H1 (cell line): ENCODE data around the gene ERAS. TPM values are rescaled to one million over a fixed set of nuclear protein-coding genes. Genes with fewer than 3 reads are reported as not detected.

ENCODE experiments used
- CTCF ChIA-PET: fragments of 300-600 bp; sonication (Branson Sonifier 250); formaldehyde crosslinking; loops from one replicate; lab custom pipeline; 2021; ENCODE audit not compliant: partially characterized antibody; lab: Charles Lee
- POLR2A ChIA-PET: fragments of 300-600 bp; sonication (Branson Sonifier 250); formaldehyde crosslinking; loops from one replicate; lab custom pipeline; 2021; ENCODE audit warnings: inconsistent platforms; ENCODE audit not compliant: partially characterized antibody; lab: Charles Lee
- DNase-seq, 2 experiments: peaks; one replicate each; pipeline versions ENCODE4 v3.0.0 to v3.0.0-alpha.2; 2010 to 2022; ENCODE audit warnings: low spot score in 2 of 2, low read depth in 1 of 2, mixed read lengths in 1 of 2
- FAIRE-seq: peaks from 2 replicates; lab custom pipeline; 2011; peaks lifted over from hg19 to GRCh38; lab: Jason Lieb, UNC
- H2AFZ ChIP-seq: 2 replicates; pipeline ENCODE4 v1.8.1; 2012; ENCODE audit warnings: low read length, inconsistent platforms
- H2AK5ac ChIP-seq: 2 replicates; pipeline ENCODE4 v1.6.1; 2013; ENCODE audit warnings: low read depth, low read length
- H2BK120ac ChIP-seq: replicated peaks from 2 replicates; pipeline ENCODE3; 2013; ENCODE audit warnings: low read depth, low read length, inconsistent platforms
- H2BK12ac ChIP-seq: 2 replicates; pipeline ENCODE4 v1.6.1; 2013; ENCODE audit warnings: low read depth, low read length
- H2BK15ac ChIP-seq: 2 replicates; pipeline ENCODE4 v1.6.1; 2013; ENCODE audit warnings: low read length
- H2BK20ac ChIP-seq: 2 replicates; pipeline ENCODE4 v1.6.1; 2013; ENCODE audit warnings: low read length
- H2BK5ac ChIP-seq: 2 replicates; pipeline ENCODE4 v1.6.1; 2013; ENCODE audit warnings: low read depth, low read length
- H3K14ac ChIP-seq: 2 replicates; pipeline ENCODE4 v1.6.1; 2013; ENCODE audit warnings: inconsistent platforms; ENCODE audit not compliant: insufficient read length
- H3K18ac ChIP-seq: 2 replicates; pipeline ENCODE4 v1.6.1; 2013; ENCODE audit warnings: low read length; ENCODE audit errors: extremely low read depth
- H3K23ac ChIP-seq: 2 replicates; pipeline ENCODE4 v1.6.1; 2013; ENCODE audit warnings: inconsistent platforms; ENCODE audit not compliant: insufficient read length
- H3K23me2 ChIP-seq: 2 replicates; pipeline ENCODE4 v1.6.1; 2013; ENCODE audit warnings: low read depth, low read length
- H3K27ac ChIP-seq: 2 replicates; pipeline ENCODE4 v1.6.1; 2011; ENCODE audit warnings: low read depth, low read length, inconsistent platforms
- H3K27me3 ChIP-seq, 4 experiments: replicated peaks in 1 of 4; 1 replicate in 1 of 4; 2 replicates in 3 of 4; pipeline versions ENCODE4 v1.6.1 to v1.8.1; 2011 to 2013; ENCODE audit warnings: low read length in 3 of 4, mild to moderate bottlenecking in 3 of 4, inconsistent platforms in 2 of 4, mixed read lengths in 2 of 4, moderate library complexity in 1 of 4; ENCODE audit not compliant: control insufficient read depth in 3 of 4, insufficient read depth in 3 of 4; ENCODE audit errors: extremely low read depth in 1 of 4
- H3K36me3 ChIP-seq, 4 experiments: 2 replicates each; pipeline versions ENCODE4 v1.6.1 to v1.8.1; 2011 to 2013; ENCODE audit warnings: mild to moderate bottlenecking in 4 of 4, low read length in 3 of 4, moderate library complexity in 2 of 4, control low read depth in 1 of 4, inconsistent platforms in 1 of 4; ENCODE audit not compliant: insufficient read depth in 4 of 4, control insufficient read depth in 2 of 4
- H3K4ac ChIP-seq: replicated peaks from 2 replicates; pipeline ENCODE3; 2013; ENCODE audit warnings: low read length, low read depth, mixed read lengths, inconsistent platforms; ENCODE audit not compliant: insufficient read length
- H3K4me1 ChIP-seq, 4 experiments: replicated peaks in 1 of 4; 1 replicate in 1 of 4; 2 replicates in 3 of 4; pipeline versions ENCODE4 v1.6.1 to v1.8.1; 2011 to 2013; ENCODE audit warnings: low read length in 3 of 4, inconsistent platforms in 2 of 4, mixed read lengths in 1 of 4; ENCODE audit not compliant: insufficient read depth in 4 of 4, control insufficient read depth in 3 of 4
- H3K4me2 ChIP-seq, 2 experiments: 2 replicates each; pipeline versions ENCODE4 v1.6.1 to v1.8.1; 2011 to 2013; ENCODE audit warnings: low read depth in 2 of 2, low read length in 2 of 2, control low read depth in 1 of 2, inconsistent platforms in 1 of 2, mild to moderate bottlenecking in 1 of 2; ENCODE audit not compliant: insufficient read depth in 1 of 2
- H3K4me3 ChIP-seq, 4 experiments: fragments of 200-600, 300-600 bp in 1 of 4; sonication (generic), shearing (Covaris generic), sonication (Bioruptor Twin) in 1 of 4; 2 replicates each; pipeline versions ENCODE4 v1.5.1 to v1.8.1; 2011 to 2016; ENCODE audit warnings: low read length in 4 of 4, low read depth in 3 of 4, control low read depth in 2 of 4, inconsistent platforms in 2 of 4, mild to moderate bottlenecking in 2 of 4, mixed read lengths in 1 of 4, moderate library complexity in 1 of 4; ENCODE audit not compliant: insufficient read depth in 2 of 4; ENCODE audit errors: extremely low read depth in 1 of 4
- H3K56ac ChIP-seq: replicated peaks from 2 replicates; pipeline ENCODE3; 2013; ENCODE audit warnings: low read depth, mild to moderate bottlenecking, mixed read lengths, low read length, inconsistent platforms; ENCODE audit not compliant: insufficient read length
- H3K79me1 ChIP-seq: 2 replicates; pipeline ENCODE4 v1.6.1; 2013; ENCODE audit warnings: low read depth, low read length, control low read depth
- H3K79me2 ChIP-seq, 2 experiments: 2 replicates each; pipeline versions ENCODE4 v1.6.1 to v1.8.1; 2012 to 2013; ENCODE audit warnings: low read length in 2 of 2, mild to moderate bottlenecking in 2 of 2, inconsistent platforms in 1 of 2; ENCODE audit not compliant: insufficient read depth in 2 of 2, control insufficient read depth in 1 of 2
- H3K9ac ChIP-seq, 4 experiments: replicated peaks in 1 of 4; 1 replicate in 1 of 4; 2 replicates in 3 of 4; pipeline versions ENCODE4 v1.6.1 to v1.8.1; 2011 to 2013; ENCODE audit warnings: low read depth in 3 of 4, low read length in 3 of 4, control low read depth in 2 of 4, mild to moderate bottlenecking in 2 of 4, moderate library complexity in 2 of 4, inconsistent platforms in 1 of 4; ENCODE audit errors: extremely low read depth in 1 of 4
- H3K9me3 ChIP-seq, 2 experiments: 2 replicates each; pipeline versions ENCODE4 v1.6.1 to v1.8.1; 2012 to 2013; ENCODE audit warnings: mild to moderate bottlenecking in 2 of 2, moderate library complexity in 2 of 2, control low read depth in 1 of 2, inconsistent platforms in 1 of 2, low read depth in 1 of 2, low read length in 1 of 2, mixed read lengths in 1 of 2; ENCODE audit not compliant: insufficient read depth in 2 of 2
- H4K20me1 ChIP-seq, 2 experiments: replicated peaks in 1 of 2; 2 replicates each; pipeline versions ENCODE3 to v1.8.1; 2011 to 2013; ENCODE audit warnings: inconsistent platforms in 2 of 2, low read length in 2 of 2, mild to moderate bottlenecking in 1 of 2; ENCODE audit not compliant: insufficient read depth in 2 of 2, control insufficient read depth in 1 of 2
- H4K5ac ChIP-seq: 2 replicates; pipeline ENCODE4 v1.6.1; 2013; ENCODE audit warnings: low read length, low read depth, mixed read lengths, inconsistent platforms; ENCODE audit not compliant: insufficient read length
- H4K8ac ChIP-seq: 2 replicates; pipeline ENCODE4 v1.8.0; 2013; ENCODE audit warnings: mild to moderate bottlenecking, moderate library complexity, low read length, inconsistent platforms; ENCODE audit not compliant: insufficient read depth; ENCODE audit errors: extremely low read depth
- H4K91ac ChIP-seq: replicated peaks from 2 replicates; pipeline ENCODE3; 2013; ENCODE audit warnings: low read length, mixed read lengths, inconsistent platforms; ENCODE audit not compliant: insufficient read length
- FOSL1 ChIP-seq: IDR thresholded peaks from 2 replicates; pipeline ENCODE4 v1.6.1; 2011; ENCODE audit warnings: mild to moderate bottlenecking, low read depth, low read length, moderate library complexity; ENCODE audit not compliant: insufficient read depth
- NRF1 ChIP-seq: IDR thresholded peaks from 2 replicates; pipeline ENCODE4 v1.6.1; 2011; ENCODE audit warnings: mild to moderate bottlenecking, low read depth, low read length, improper control_type of control experiment
- POLR2A ChIP-seq, 2 experiments: IDR thresholded peaks; 1 replicate in 1 of 2; 2 replicates in 1 of 2; pipeline ENCODE4 v1.6.1; 2011; ENCODE audit warnings: low read depth in 2 of 2, low read length in 2 of 2, mild to moderate bottlenecking in 2 of 2; ENCODE audit errors: control extremely low read depth in 1 of 2
- SIN3A ChIP-seq, 2 experiments: IDR thresholded peaks in 1 of 2; conservative IDR thresholded peaks in 1 of 2; 2 replicates each; pipeline ENCODE4 v1.6.1; 2011 to 2012; ENCODE audit warnings: low read length in 2 of 2, improper control_type of control experiment in 1 of 2, low read depth in 1 of 2, mild to moderate bottlenecking in 1 of 2
- SP4 ChIP-seq: IDR thresholded peaks from 2 replicates; pipeline ENCODE4 v1.6.1; 2012; ENCODE audit warnings: low read length, inconsistent platforms
- WGBS, 2 experiments: shearing (Covaris generic) in 1 of 2; methylation state at CpG; one replicate each; pipeline versions ENCODE4 v1.1.6 to v1.1.7; 2013 to 2015; ENCODE audit warnings: low lambda C conversion rate in 2 of 2, mixed read lengths in 2 of 2, inconsistent platforms in 1 of 2, low coverage in 1 of 2, missing lambda C conversion rate in 1 of 2; ENCODE audit not compliant: insufficient replicate concordance in 2 of 2, insufficient coverage in 1 of 2, insufficient read length in 1 of 2; ENCODE audit errors: extremely low coverage in 1 of 2, missing lambda C conversion rate in 1 of 2; 5-methylcytosine and 5-hydroxymethylcytosine counted together
- polyA plus RNA-seq, 7 experiments: library from polyadenylated mRNA; depleted of rRNA in 3 of 7; stranded (reverse) in 5 of 7; unstranded in 2 of 7; fragments of >200 nt in 5 of 7; fragments of 200-250 nt in 2 of 7; gene quantifications; 1 replicate in 5 of 7; 2 replicates in 1 of 7; 4 replicates in 1 of 7; pipeline versions ENCODE4 v1.2.1 to v1.2.3, GENCODE V29; 2011 to 2013; ENCODE audit warnings: missing spikeins in 2 of 7, mixed read lengths in 2 of 7
- total RNA-seq: library from RNA; stranded (reverse); fragmentation: NEBNext Ultra II Directional; extraction: Animal tissue kit (Norgen Biotek cat#: 25700); gene quantifications from 2 replicates; pipeline ENCODE4 v1.2.1, GENCODE V29; 2021
- TF ChIP-seq, protein P1 (sequence below): IDR thresholded peaks from 2 replicates; pipeline ENCODE4 v1.6.1; 2011; ENCODE audit warnings: low read length, improper control_type of control experiment

Gene ERAS
- total and polyA plus RNA-seq, 2 of the 8 experiments (the other 6 are each of a cell fraction or from before 2014, with no cell fraction given), result 0.70 TPM; not detected in 1

DNA sequence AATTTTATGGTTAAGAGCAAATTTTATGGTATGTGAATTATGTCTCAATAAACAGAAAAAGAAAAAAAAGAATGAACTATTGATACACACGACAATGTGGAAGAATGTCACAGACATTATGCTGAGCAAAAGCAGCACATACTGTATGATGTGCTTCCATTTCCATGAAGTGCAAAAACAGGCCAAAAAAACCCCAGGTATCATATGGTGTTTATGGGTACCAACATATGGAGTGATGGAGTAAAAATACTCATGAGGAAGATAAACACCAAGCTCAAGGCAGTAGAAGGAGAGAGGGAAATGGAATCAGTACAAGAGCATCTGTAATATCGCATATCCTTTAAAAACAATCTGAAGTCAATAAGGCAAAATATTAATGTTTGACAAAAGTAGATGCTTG, 44.1 kb upstream of the ERAS start:
- ChIA-PET POLR2A (no interaction called here), CTCF (no interaction called here)
- no peak overlapping the region for H2AFZ ChIP-seq
- no peaks in the 10 kb centered on the region for H3K4me1 ChIP-seq
- 100% methylated on average over 1 of the region's 2 CpGs; no CpG with 5 or more reads in 1 of the 2 experiments for WGBS, 2 experiments
- no peaks in the 10 kb centered on the region for H3K79me1 ChIP-seq
- no peak overlapping the region for H3K56ac ChIP-seq
- no peak overlapping the region for H2BK120ac ChIP-seq
- H2BK15ac ChIP-seq, result no peak overlapping the region
- no peak overlapping the region for H3K4me2 ChIP-seq
- no peak for DNase-seq
- no peak for FAIRE-seq
- no peak overlapping the region for H3K4ac ChIP-seq
- H3K23ac ChIP-seq, result no peak overlapping the region
- H3K79me2 ChIP-seq, result no peaks in the 10 kb centered on the region
- no peak overlapping the region for H3K18ac ChIP-seq
- H3K27me3 ChIP-seq, result no peaks in the 10 kb centered on the region
- no peaks in the 10 kb centered on the region for H3K9me3 ChIP-seq
- no peak overlapping the region for H4K91ac ChIP-seq
- H4K5ac ChIP-seq, result no peak overlapping the region
- TF ChIP-seq, protein P1, sequence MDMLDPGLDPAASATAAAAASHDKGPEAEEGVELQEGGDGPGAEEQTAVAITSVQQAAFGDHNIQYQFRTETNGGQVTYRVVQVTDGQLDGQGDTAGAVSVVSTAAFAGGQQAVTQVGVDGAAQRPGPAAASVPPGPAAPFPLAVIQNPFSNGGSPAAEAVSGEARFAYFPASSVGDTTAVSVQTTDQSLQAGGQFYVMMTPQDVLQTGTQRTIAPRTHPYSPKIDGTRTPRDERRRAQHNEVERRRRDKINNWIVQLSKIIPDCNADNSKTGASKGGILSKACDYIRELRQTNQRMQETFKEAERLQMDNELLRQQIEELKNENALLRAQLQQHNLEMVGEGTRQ, result no peak
- TF ChIP-seq FOSL1 (no peak), SP4 (no peak), SIN3A (conservative IDR thresholded peaks at IDR 0.05 in 1 of 2, IDR thresholded peaks at IDR 0.05 in 1 of 2; ENCODE audit: low read depth in 1 of 2, low read length in 2 of 2) (no peak), NRF1 (no peak), POLR2A (IDR thresholded peaks at IDR 0.05; ENCODE audit: control extremely low read depth in 1 of 2, low read depth in 2 of 2, low read length in 2 of 2) (no peak)
- H3K27ac ChIP-seq, result no peak overlapping the region
- no peak overlapping the region for H2BK5ac ChIP-seq
- H4K8ac ChIP-seq, result no peak overlapping the region
- H3K9ac ChIP-seq, result no peak overlapping the region
- H4K20me1 ChIP-seq, result no peaks in the 10 kb centered on the region
- H2AK5ac ChIP-seq, result no peak overlapping the region
- H3K23me2 ChIP-seq, result no peaks in the 10 kb centered on the region
- H3K4me3 ChIP-seq, result no peak overlapping the region
- no peak overlapping the region for H3K14ac ChIP-seq
- no peak overlapping the region for H2BK20ac ChIP-seq
- H3K36me3 ChIP-seq, result no peaks in the 10 kb centered on the region
- no peak overlapping the region for H2BK12ac ChIP-seq
